Endothelial cell of umbilical vein (primary cell): ENCODE data around the gene GIMAP1. TPM values are rescaled to one million over a fixed set of nuclear protein-coding genes. Genes with fewer than 3 reads are reported as not detected.

Source experiments
- BruUV-seq: library from RNA; stranded (reverse); fragments of 400-500 nt; replicated peaks from 2 replicates; lab custom pipeline; 2021; lab: Mats Ljungman, UMichigan
- CTCF ChIA-PET: fragments of 300-600, 350-600 bp; sonication (Branson Sonifier 250); formaldehyde crosslinking; loops from one replicate; lab custom pipeline; 2021; ENCODE audit warnings: antibody characterized with exemption, inconsistent platforms; lab: Charles Lee
- POLR2A ChIA-PET: fragments of 300-600, 350-600 bp; sonication (Branson Sonifier 250); formaldehyde crosslinking; loops from one replicate; lab custom pipeline; 2021; ENCODE audit warnings: antibody characterized with exemption, inconsistent platforms; lab: Charles Lee
- DNase-seq: peaks from one replicate; pipeline ENCODE4 v3.0.0-alpha.2; 2011; ENCODE audit warnings: low read depth, low spot score
- FAIRE-seq: peaks from 2 replicates; lab custom pipeline; 2011; peaks lifted over from hg19 to GRCh38; lab: Jason Lieb, UNC
- H2AFZ ChIP-seq: 2 replicates; pipeline ENCODE4 v1.6.0; 2012; ENCODE audit warnings: low read depth, low read length, control low read depth, inconsistent platforms
- H3K27ac ChIP-seq: 2 replicates; pipeline ENCODE4 v1.5.1; 2011; ENCODE audit warnings: low read depth, mild to moderate bottlenecking, control low read depth, low read length, moderate library complexity; ENCODE audit not compliant: insufficient read depth
- H3K27me3 ChIP-seq, 2 experiments: 2 replicates each; pipeline versions ENCODE4 v1.6.0 to v1.6.1; 2011; ENCODE audit warnings: low read length in 2 of 2, mixed read lengths in 1 of 2; ENCODE audit not compliant: control insufficient read depth in 2 of 2, insufficient read depth in 2 of 2
- H3K36me3 ChIP-seq, 2 experiments: 2 replicates in 1 of 2; 3 replicates in 1 of 2; pipeline ENCODE4 v1.5.1; 2011; ENCODE audit warnings: low read length in 2 of 2, mild to moderate bottlenecking in 1 of 2, moderate library complexity in 1 of 2; ENCODE audit not compliant: control insufficient read depth in 2 of 2, insufficient read depth in 2 of 2; ENCODE audit errors: extremely low read depth in 1 of 2
- H3K4me1 ChIP-seq: 3 replicates; pipeline ENCODE4 v1.5.1; 2011; ENCODE audit warnings: mild to moderate bottlenecking, low read length; ENCODE audit not compliant: control insufficient read depth, insufficient read depth; ENCODE audit errors: extremely low read depth
- H3K4me2 ChIP-seq: 2 replicates; pipeline ENCODE4 v1.6.1; 2011; ENCODE audit warnings: low read length, control low read depth, mixed read lengths; ENCODE audit not compliant: insufficient read depth
- H3K4me3 ChIP-seq, 3 experiments: fragments of 200-600 bp in 1 of 3; sonication (generic), shearing (Covaris generic) in 1 of 3; replicated peaks in 1 of 3; 2 replicates each; pipeline ENCODE4 v1.5.1; 2011 to 2016; ENCODE audit warnings: control low read depth in 3 of 3, low read length in 3 of 3, mild to moderate bottlenecking in 2 of 3, inconsistent platforms in 1 of 3, low read depth in 1 of 3, moderate library complexity in 1 of 3; ENCODE audit not compliant: insufficient read depth in 1 of 3
- H3K79me2 ChIP-seq: 2 replicates; pipeline ENCODE4 v1.6.0; 2012; ENCODE audit warnings: low read length, inconsistent platforms; ENCODE audit not compliant: control insufficient read depth, insufficient read depth
- H3K9ac ChIP-seq: replicated peaks from 2 replicates; pipeline ENCODE3; 2011; ENCODE audit warnings: low read length, control low read depth; ENCODE audit not compliant: insufficient read depth; ENCODE audit errors: extremely low read depth
- H3K9me1 ChIP-seq: replicated peaks from 3 replicates; pipeline ENCODE4 v1.6.0; 2011; ENCODE audit warnings: mild to moderate bottlenecking, low read length; ENCODE audit not compliant: control insufficient read depth, insufficient read depth; ENCODE audit errors: extremely low read depth
- H3K9me3 ChIP-seq: replicated peaks from 2 replicates; pipeline ENCODE4 v1.5.1; 2012; ENCODE audit warnings: low read length, inconsistent platforms; ENCODE audit not compliant: control insufficient read depth, insufficient read depth
- H4K20me1 ChIP-seq: replicated peaks from 2 replicates; pipeline ENCODE3; 2011; ENCODE audit warnings: mild to moderate bottlenecking, low read length; ENCODE audit not compliant: control insufficient read depth, insufficient read depth; ENCODE audit errors: extremely low read depth
- EZH2 ChIP-seq: IDR thresholded peaks from 2 replicates; pipeline ENCODE4 v1.6.1; 2012; ENCODE audit warnings: borderline replicate concordance, low read depth, mild to moderate bottlenecking, moderate library complexity, low read length, inconsistent platforms; ENCODE audit not compliant: severe bottlenecking
- FOS ChIP-seq: IDR thresholded peaks from 2 replicates; pipeline ENCODE4 v1.6.1; 2011; ENCODE audit warnings: mild to moderate bottlenecking, low read length, moderate library complexity, borderline replicate concordance; ENCODE audit not compliant: insufficient read depth
- GATA2 ChIP-seq: IDR thresholded peaks from 2 replicates; pipeline ENCODE4 v1.7.0; 2011; ENCODE audit warnings: low read depth, mild to moderate bottlenecking, moderate library complexity, mixed read lengths, low read length; ENCODE audit not compliant: insufficient read length, insufficient read depth
- JUN ChIP-seq: IDR thresholded peaks from 2 replicates; pipeline ENCODE4 v1.6.1; 2011; ENCODE audit warnings: borderline replicate concordance, low read depth; ENCODE audit not compliant: insufficient read length, insufficient read depth
- MAX ChIP-seq: IDR thresholded peaks from 2 replicates; pipeline ENCODE4 v1.6.1; 2011; ENCODE audit not compliant: insufficient read depth, insufficient read length
- MYC ChIP-seq: IDR thresholded peaks from one replicate; pipeline ENCODE4 v1.6.1; 2011; ENCODE audit warnings: mild to moderate bottlenecking, low read depth, low read length
- POLR2A ChIP-seq: IDR thresholded peaks from 2 replicates; pipeline ENCODE4 v1.6.1; 2012; ENCODE audit warnings: low read depth, mild to moderate bottlenecking, control low read depth, low read length
- POLR2AphosphoS5 ChIP-seq: IDR thresholded peaks from 2 replicates; pipeline ENCODE4 v1.6.1; 2012; ENCODE audit warnings: low read depth, mild to moderate bottlenecking, control low read depth, low read length, moderate library complexity; ENCODE audit not compliant: insufficient read depth
- dilution Hi-C: fragments of 300-500 bp; cut with MboI; formaldehyde crosslinking; loops from one replicate; pipeline ENCODE4 v1.15.0; 2019; ENCODE audit warnings: low sequenced_read_pairs; ENCODE audit not compliant: extremely low pct_ligation_motif_present
- intact Hi-C: fragments of 100-400 bp; cut with micrococcal nuclease; formaldehyde crosslinking; loops from one replicate; pipeline ENCODE4 v1.10.0; 2022
- polyA plus RNA-seq, 4 experiments: library from polyadenylated mRNA; depleted of rRNA in 3 of 4; stranded (reverse) in 3 of 4; unstranded in 1 of 4; fragments of >200 nt; gene quantifications; 2 replicates each; pipeline versions ENCODE4 v1.2.1 to v1.2.3, GENCODE V29; 2011 to 2012; ENCODE audit warnings: missing spikeins in 1 of 4
- total RNA-seq: library from RNA; stranded (reverse); gene quantifications from 2 replicates; pipeline ENCODE4 v1.2.3, GENCODE V29; 2021
- TF ChIP-seq, protein P1 (sequence below), 2 donors: IDR thresholded peaks; 1 replicate in 1 of 2; 2 replicates in 1 of 2; pipeline ENCODE4 v1.5.1; 2011; ENCODE audit warnings: low read length in 2 of 2, mild to moderate bottlenecking in 2 of 2, moderate library complexity in 2 of 2, control low read depth in 1 of 2, inconsistent platforms in 1 of 2, low read depth in 1 of 2; ENCODE audit not compliant: insufficient read depth in 1 of 2; ENCODE audit errors: extremely low read depth in 1 of 2

Gene GIMAP1
- total and polyA plus RNA-seq, 2 donors (not counting 3 experiments of a cell fraction or from before 2014, with no cell fraction given), result 10.0 to 11.9 TPM

DNA sequence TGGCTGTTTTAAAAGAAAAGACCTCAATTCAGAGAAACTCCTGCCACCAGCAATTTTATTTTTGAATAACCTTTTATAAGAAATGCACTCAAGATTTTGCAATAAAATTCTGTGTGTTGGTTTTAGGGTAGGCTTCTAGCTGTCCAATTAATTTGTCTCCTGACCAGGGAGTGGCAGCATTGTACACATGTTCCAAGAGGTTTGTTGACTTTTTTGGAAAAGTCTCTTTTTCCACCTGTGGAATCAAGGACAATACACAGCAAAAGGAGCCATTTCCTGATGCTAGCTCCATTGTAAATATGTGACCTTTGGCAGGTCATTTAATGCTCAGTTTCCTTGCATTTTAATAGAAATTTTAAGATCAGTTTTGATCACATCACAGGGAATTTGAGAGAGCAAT is 22.6 kb downstream of the GIMAP1 start:
- POLR2A ChIA-PET, result interaction anchor here (1.0 kb wide), 1 partner anchor 172 kb away, joined by 3 read pairs; the partner anchor contains the start of gene GIMAP4
- CTCF ChIA-PET, result interaction anchor here (0.5 to 2.2 kb wide), 11 partner anchors 8 to 290 kb away, joined by 3 to 16 read pairs (median 3); partner anchors contain the start of genes GIMAP1 and GIMAP2
- H3K4me2 ChIP-seq, result peak overlapping the region; percentile 27
- peak overlapping the region in 2 of 3 experiments; percentile 4 to 46 for H3K4me3 ChIP-seq
- H3K27me3 ChIP-seq, result no peaks in the 10 kb centered on the region
- H3K79me2 ChIP-seq, result no peaks in the 10 kb centered on the region
- no TSS peak for BruUV-seq
- H2AFZ ChIP-seq, result no peak overlapping the region
- FAIRE-seq, result no peak
- dilution Hi-C loops (no loop called here), intact Hi-C loops (loop anchor here (1.0 to 5.0 kb wide), 4 partner anchors 16 to 222 kb away; partner anchors contain the start of gene GIMAP6)
- TF ChIP-seq JUN, result no peak
- H3K4me1 ChIP-seq, result peaks cover 27% of the 10 kb centered on the region
- no peak overlapping the region for H3K27ac ChIP-seq
- no peaks in the 10 kb centered on the region for H4K20me1 ChIP-seq
- no peak overlapping the region for H3K9ac ChIP-seq
- H3K9me3 ChIP-seq, result no peaks in the 10 kb centered on the region
- peaks cover 0 to 14% of the 10 kb centered on the region in 2 experiments for H3K36me3 ChIP-seq
- H3K9me1 ChIP-seq, result no peaks in the 10 kb centered on the region
- DNase-seq, result no peak

GRCh38 chr7:150740053-150740452 is 23.6 kb downstream of the GIMAP1 start:
- Histone ChIP-seq H3K9me1 (no peaks in the 10 kb centered on the region), H3K4me1 (peaks cover 27% of the 10 kb centered on the region), H3K9me3 (no peaks in the 10 kb centered on the region), H3K4me2 (no peak overlapping the region), H2AFZ (no peak overlapping the region), H3K27me3 (no peaks in the 10 kb centered on the region), H3K79me2 (no peaks in the 10 kb centered on the region), H3K9ac (no peak overlapping the region), H3K27ac (no peak overlapping the region), H3K4me3 (no peak overlapping the region), H3K36me3 (peaks cover 0 to 14% of the 10 kb centered on the region in 2 experiments), H4K20me1 (no peaks in the 10 kb centered on the region)
- TF ChIP-seq EZH2 (no peak), POLR2AphosphoS5 (no peak), POLR2A (no peak), JUN (no peak), FOS (no peak), GATA2 (no peak), MYC (no peak), MAX (no peak)
- TF ChIP-seq, protein P1, sequence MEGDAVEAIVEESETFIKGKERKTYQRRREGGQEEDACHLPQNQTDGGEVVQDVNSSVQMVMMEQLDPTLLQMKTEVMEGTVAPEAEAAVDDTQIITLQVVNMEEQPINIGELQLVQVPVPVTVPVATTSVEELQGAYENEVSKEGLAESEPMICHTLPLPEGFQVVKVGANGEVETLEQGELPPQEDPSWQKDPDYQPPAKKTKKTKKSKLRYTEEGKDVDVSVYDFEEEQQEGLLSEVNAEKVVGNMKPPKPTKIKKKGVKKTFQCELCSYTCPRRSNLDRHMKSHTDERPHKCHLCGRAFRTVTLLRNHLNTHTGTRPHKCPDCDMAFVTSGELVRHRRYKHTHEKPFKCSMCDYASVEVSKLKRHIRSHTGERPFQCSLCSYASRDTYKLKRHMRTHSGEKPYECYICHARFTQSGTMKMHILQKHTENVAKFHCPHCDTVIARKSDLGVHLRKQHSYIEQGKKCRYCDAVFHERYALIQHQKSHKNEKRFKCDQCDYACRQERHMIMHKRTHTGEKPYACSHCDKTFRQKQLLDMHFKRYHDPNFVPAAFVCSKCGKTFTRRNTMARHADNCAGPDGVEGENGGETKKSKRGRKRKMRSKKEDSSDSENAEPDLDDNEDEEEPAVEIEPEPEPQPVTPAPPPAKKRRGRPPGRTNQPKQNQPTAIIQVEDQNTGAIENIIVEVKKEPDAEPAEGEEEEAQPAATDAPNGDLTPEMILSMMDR (IDR thresholded peaks at IDR 0.05; ENCODE audit: extremely low read depth in 1 of 2, insufficient read depth in 1 of 2, low read depth in 1 of 2, low read length in 2 of 2), result no peak
- intact Hi-C loops, result no loop called here
- no TSS peak for BruUV-seq
- ChIA-PET POLR2A (no interaction called here), CTCF (no interaction called here)
- FAIRE-seq (no peak), DNase-seq (no peak)
- dilution Hi-C loops, result no loop called here
